NCI-H69 (cell line): Measurements from ENCODE around the gene DIAPH1.

Experiments
- DNase-seq: peaks from one replicate; lab custom pipeline; 2025; lab: John Stamatoyannopoulos, UW

DIAPH1 gene

GRCh38 chr5:141618804-141619554 lies at the start of gene DIAPH1:
TSS of gene DIAPH1 (minus strand) at chr5:141619000. CDS start at chr5:141618914, 86 bp downstream.
- DNase-seq = peak; percentile 99

- no peak for DNase-seq
Observed at GRCh38 chr5:141665995-141666940, 47.5 kb upstream of the DIAPH1 start.

- DNase-seq = peak; percentile 69
Observed at GRCh38 chr5:141664733-141665461, 46.1 kb upstream of the DIAPH1 start.

DNA sequence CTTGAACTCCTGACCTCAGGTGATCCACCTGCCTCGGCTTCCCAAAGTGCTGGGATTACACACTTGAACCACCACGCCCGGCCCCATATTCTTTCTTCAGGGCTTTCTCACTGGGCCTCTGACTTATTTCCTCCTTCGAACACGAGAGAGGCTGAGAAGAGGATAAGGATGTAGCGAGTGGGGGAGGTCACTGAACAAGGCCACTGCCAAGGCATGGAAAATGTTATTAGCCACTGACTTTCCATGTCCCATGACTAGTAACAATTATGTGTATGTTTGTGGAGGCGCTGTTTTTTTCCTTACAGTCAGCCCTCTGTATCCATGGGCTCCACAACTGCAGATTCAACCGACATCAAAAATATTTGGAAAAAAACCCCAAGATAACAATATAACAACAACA lies 44.7 kb upstream of the DIAPH1 start:
- DNase-seq = no peak

GRCh38 chr5:141662028-141662427 lies 43.2 kb upstream of the DIAPH1 start:
- DNase-seq = peak; percentile 53

DNA sequence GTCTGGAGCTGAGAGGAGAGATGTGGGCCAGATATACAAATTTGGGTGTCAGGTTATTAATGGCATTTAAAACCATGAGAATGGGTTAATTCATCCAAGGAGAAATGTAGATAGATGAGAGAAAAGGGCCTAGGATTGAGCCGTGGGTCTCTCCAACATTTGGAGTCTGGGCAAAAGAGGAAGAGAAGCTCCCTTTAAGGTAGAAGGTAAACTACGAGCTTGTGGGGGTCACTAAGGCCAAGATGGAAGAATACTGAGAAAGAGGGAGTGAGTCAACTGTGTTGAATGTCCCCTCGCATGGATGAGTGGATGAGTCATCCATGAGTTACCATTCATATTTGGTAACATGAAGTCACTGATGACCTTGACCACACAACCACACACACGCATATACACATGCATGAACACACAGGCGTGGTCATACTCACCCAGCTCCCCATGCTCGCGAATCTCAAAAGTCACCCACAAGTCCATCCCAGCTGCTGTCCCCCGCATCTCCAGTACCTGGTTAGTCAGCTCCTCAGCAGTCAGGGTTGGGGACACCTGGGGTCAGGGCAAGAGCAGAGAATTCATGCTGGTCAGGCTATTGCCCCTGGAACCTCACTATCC lies 39.2 kb upstream of the DIAPH1 start:
- no peak for DNase-seq

GRCh38 chr5:141657404-141657803 lies 38.6 kb upstream of the DIAPH1 start:
- DNase-seq = no peak

DNA sequence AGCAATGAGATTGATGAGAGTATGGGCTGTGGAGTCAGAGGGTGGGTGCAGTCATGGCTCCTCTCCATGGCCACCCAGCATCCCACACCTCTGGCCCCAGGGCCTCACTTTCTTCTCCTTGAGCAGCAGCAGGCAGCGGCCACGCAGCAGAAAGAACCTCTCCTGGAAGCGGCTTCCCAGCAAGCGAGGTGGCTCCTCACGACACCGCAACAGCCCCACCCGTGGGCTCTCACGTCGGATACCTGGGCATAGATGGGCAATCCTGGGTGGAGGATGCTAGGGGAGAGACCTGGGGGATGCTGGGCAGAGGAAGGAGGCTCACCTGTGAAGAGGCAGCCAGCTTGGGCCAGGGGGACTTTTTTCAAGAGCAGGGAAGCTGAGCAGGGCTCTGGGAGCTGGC lies 37.6 kb upstream of the DIAPH1 start:
- DNase-seq = no peak

GRCh38 chr5:141655020-141655419 lies 36.2 kb upstream of the DIAPH1 start:
- no peak for DNase-seq

- DNase-seq = no peak
Observed at GRCh38 chr5:141654298-141654697, 35.5 kb upstream of the DIAPH1 start.

GRCh38 chr5:141651728-141652105 lies 32.9 kb upstream of the DIAPH1 start:
- DNase-seq = no peak

DNA sequence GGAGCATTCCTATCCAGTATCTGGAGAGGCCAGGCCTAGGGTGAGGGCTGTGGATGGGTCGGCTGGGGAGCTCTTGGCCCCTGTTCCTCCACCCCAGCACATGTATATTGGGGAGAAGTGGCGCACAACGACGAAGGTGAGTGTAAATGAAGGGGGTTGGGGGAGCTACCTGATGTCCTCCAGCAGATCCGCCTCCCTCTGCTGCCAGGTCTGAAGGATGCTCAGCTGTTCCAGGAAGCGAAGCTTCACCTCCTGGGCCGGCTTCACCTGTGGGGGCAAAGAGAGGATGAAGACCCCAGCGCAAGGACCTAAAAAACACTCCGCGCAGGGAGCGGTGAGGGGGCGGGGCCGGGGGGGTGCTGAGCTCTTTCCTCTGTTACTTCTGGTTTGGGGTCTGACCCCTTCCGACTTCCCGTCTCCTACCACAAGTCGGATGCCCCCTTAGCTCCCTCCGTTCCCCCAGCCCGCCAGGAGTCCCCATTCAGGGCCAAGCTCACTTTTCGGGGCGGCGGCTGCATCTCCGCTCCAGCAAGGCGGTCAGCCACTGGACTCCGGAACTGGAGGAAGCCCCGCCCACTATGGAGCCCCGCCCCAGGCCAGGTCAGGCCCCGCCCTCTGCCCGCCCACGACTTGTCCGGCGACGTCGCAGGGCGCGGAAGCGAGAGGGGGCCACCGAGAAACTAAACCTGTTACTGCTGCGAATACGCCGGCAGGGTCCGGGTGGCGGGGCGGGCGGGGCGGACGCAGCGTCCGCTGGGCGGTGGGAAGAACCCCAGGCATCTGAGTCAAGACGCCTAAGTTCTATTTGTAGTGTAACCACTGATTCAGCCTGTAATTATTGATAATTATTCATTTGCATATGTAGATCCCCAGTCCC lies 32.3 kb upstream of the DIAPH1 start, which contains the start of gene FCHSD1:
FCHSD1 (minus strand) TSS at position 568 of the 877 bp plus-strand sequence; CDS start at position 518, 50 bp downstream.
- DNase-seq = peak; percentile 87

GRCh38 chr5:141649972-141650371 lies 31.2 kb upstream of the DIAPH1 start:
- no peak for DNase-seq

- no peak for DNase-seq
Observed at GRCh38 chr5:141649056-141649688, 30.4 kb upstream of the DIAPH1 start.

GRCh38 chr5:141647851-141648250 lies 29.1 kb upstream of the DIAPH1 start:
- DNase-seq = no peak

DNA sequence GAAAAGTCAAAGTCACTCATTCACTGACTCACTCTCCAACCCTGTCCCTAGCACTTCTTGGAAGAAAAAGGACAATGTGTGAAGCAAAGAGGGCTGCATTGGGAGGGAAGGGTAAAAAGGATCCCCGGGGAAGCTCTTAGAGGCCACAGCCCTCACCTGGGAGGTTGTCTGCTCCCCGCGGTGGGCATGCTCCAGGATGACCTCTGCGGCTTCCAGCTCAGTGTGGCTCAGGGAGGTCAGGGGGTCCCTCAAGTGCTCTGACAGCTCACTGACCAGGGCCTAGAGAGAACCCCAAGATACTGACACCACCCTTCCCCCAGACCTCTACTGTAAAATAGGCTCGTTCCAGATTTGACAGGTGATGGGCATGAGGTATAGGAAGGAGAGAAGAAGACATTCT lies 28.4 kb upstream of the DIAPH1 start:
- DNase-seq = no peak

- no peak for DNase-seq
Observed at GRCh38 chr5:141646026-141646425, 27.2 kb upstream of the DIAPH1 start.

- DNase-seq = no peak
Observed at GRCh38 chr5:141641634-141642267, 23.0 kb upstream of the DIAPH1 start.

- no peak for DNase-seq
Observed at GRCh38 chr5:141640698-141641097, 21.9 kb upstream of the DIAPH1 start.

- DNase-seq = no peak
Observed at GRCh38 chr5:141640051-141640415, 21.2 kb upstream of the DIAPH1 start.
